Left lobe of liver (tissue), 2 donors: ENCODE data around the gene TMPRSS3. TPM values are rescaled to one million over a fixed set of nuclear protein-coding genes. Genes with fewer than 3 reads are reported as not detected.

Experiments
- ATAC-seq: fragments of 200-7000 bp; cut with Tn5 transposase; one replicate; pipeline ENCODE4 v1.9.1; 2020; ENCODE audit warnings: mild to moderate bottlenecking, moderate library complexity
- DNase-seq: peaks from one replicate; pipeline ENCODE4 v3.0.0-alpha.2; 2020; ENCODE audit warnings: low spot score
- total RNA-seq: library from RNA; stranded (reverse); gene quantifications from one replicate; pipeline ENCODE4 v1.2.1, GENCODE V29; 2021
- donor health status: DM: no; HTN: no; CAD: no; lungs with moderate emphysema.
- donor health status: DM: no; HTN: yes; CAD: no.

The TMPRSS3 gene
- total RNA-seq, 1 donor from 2014 or later: 1.0 TPM

- ATAC-seq (no peak), DNase-seq (no peak)
Measured at GRCh38 chr21:42374864-42375499, 20.9 kb downstream of the TMPRSS3 start.

GRCh38 chr21:42374457-42374856, 21.4 kb downstream of the TMPRSS3 start:
- DNase-seq: no peak
- ATAC-seq: no peak

- DNase-seq (no peak), ATAC-seq (no peak)
Measured at GRCh38 chr21:42373908-42374455, 21.9 kb downstream of the TMPRSS3 start.

- DNase-seq (no peak), ATAC-seq (no peak)
Measured at GRCh38 chr21:42373196-42373907, 22.5 kb downstream of the TMPRSS3 start.

GRCh38 chr21:42370894-42371654, 24.8 kb downstream of the TMPRSS3 start:
- ATAC-seq (no peak), DNase-seq (no peak)

GRCh38 chr21:42369821-42370220, 26.0 kb downstream of the TMPRSS3 start:
- no peak for ATAC-seq
- no peak for DNase-seq

- ATAC-seq (no peak), DNase-seq (no peak)
Measured at GRCh38 chr21:42367367-42368165, 28.3 kb downstream of the TMPRSS3 start.

GRCh38 chr21:42366292-42367010, 29.4 kb downstream of the TMPRSS3 start, which contains the start of gene TFF1:
Gene TFF1 (minus strand): TSS chr21:42366535. CDS start chr21:42366495, 40 bp downstream.
- DNase-seq (no peak), ATAC-seq (no peak)

- DNase-seq (no peak), ATAC-seq (no peak)
Measured at GRCh38 chr21:42365770-42366169, 30.1 kb downstream of the TMPRSS3 start.

- ATAC-seq (no peak), DNase-seq (no peak)
Measured at GRCh38 chr21:42364304-42364865, 31.5 kb downstream of the TMPRSS3 start.

GRCh38 chr21:42363312-42363711, 32.5 kb downstream of the TMPRSS3 start:
- no peak for DNase-seq
- ATAC-seq: no peak

GRCh38 chr21:42362700-42363099, 33.2 kb downstream of the TMPRSS3 start:
- DNase-seq: no peak
- no peak for ATAC-seq

- no peak for ATAC-seq
Measured at GRCh38 chr21:42362198-42362597, 33.7 kb downstream of the TMPRSS3 start.

GRCh38 chr21:42361286-42361685, 34.6 kb downstream of the TMPRSS3 start:
- no peak for ATAC-seq
- DNase-seq: no peak

More at GRCh38 chr21:42362198-42362597, 33.7 kb downstream of the TMPRSS3 start:
- DNase-seq: no peak

GRCh38 chr21:42360317-42360716, 35.5 kb downstream of the TMPRSS3 start:
- ATAC-seq (no peak), DNase-seq (no peak)

- no peak for ATAC-seq
- no peak for DNase-seq
Measured at GRCh38 chr21:42358937-42359336, 36.9 kb downstream of the TMPRSS3 start.

GRCh38 chr21:42358261-42358660, 37.6 kb downstream of the TMPRSS3 start:
- no peak for ATAC-seq
- DNase-seq: no peak

GRCh38 chr21:42357307-42357706, 38.5 kb downstream of the TMPRSS3 start:
- ATAC-seq (no peak), DNase-seq (no peak)

- ATAC-seq (no peak), DNase-seq (no peak)
Measured at GRCh38 chr21:42356650-42357049, 39.2 kb downstream of the TMPRSS3 start.

GRCh38 chr21:42356046-42356445, 39.8 kb downstream of the TMPRSS3 start:
- DNase-seq (no peak), ATAC-seq (no peak)
